Renal cortex interstitium (tissue), 11 donors: Measurements from ENCODE around the gene ETV6. TPM values are rescaled to one million over a fixed set of nuclear protein-coding genes. Genes with fewer than 3 reads are reported as not detected.
A peak's percentile ranks its signal among the peaks of the same experiment; 100 is the strongest.

Source experiments
- DNase-seq, 11 donors: peaks; one replicate each; pipeline ENCODE4 v3.0.0-alpha.2; 2013; ENCODE audit warnings: low read depth in 9 of 11, low spot score in 4 of 11; ENCODE audit errors: extremely low read depth in 1 of 11
- polyA plus RNA-seq, 3 donors: library from polyadenylated mRNA; unstranded; fragments of 120-200 nt; gene quantifications; one replicate each; pipeline ENCODE4 v1.2.1, GENCODE V29; 2013; ENCODE audit not compliant: insufficient read length in 3 of 3

The ETV6 gene
- polyA plus RNA-seq, 3 donors, result 13.5 to 14.1 (median 13.8) TPM

GRCh38 chr12:11877102-11877826 lies 227.8 kb downstream of the ETV6 start:
- no peak for DNase-seq

DNA sequence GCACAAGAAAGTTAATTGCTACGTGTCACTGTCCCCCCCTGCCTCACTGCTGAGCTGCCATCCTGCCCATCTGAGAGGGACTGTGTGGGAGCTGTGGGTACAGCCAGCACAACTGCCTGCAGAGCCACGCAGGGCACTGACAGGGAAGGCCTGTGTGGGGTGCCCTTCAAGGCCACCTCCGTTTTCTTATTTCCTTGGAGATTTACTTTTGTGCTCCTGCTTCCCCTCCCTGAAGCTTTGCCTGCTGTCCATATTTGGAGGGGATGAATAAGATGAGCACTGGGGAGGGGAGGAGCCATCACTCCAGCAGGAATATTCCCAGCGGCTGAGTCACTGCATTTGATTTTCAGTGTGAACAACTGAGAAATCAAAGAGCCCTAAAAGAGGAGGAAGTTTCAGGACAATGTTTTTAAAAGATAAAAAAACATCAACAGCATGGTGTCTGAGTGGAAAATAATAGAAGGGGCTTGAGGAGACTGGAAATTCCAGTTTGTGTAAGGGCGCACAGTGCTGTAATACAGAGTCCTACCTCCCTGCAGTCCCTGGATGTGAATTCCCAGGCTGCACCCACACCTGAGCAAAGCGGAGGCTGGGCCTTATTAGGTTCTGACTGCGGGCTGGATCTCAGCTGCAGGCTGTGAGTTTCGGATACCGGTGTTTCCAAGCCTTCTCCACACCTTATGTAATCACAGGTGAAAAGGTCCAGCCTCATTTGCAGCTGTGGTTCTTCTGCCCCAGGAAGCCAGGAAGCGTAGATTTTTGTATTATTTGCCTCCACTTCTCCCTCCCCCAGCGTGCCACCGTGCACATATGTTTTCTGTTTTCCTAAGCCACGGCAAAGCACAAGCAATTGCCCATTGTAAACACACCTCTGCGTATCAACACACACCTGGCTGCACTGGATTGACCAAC lies 228.7 kb downstream of the ETV6 start:
- DNase-seq, result no peak

DNA sequence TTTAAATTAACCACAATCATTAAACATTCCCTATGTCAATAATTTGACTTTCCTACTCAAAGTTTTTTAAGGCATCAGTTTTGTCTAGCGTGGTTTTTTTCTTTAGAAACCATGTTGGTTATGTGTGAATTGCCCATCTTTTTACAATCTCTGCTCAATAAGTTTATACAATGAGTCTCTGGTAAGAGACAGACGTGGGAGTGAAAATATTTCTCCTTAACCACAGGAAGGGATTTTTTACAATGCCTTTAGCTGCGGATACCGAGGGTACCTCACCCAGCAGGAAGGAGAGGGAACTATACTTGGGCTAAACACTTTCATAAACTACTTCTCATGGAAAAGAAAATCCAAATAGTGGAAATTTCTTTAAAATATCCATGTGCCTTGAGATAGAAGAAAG lies 229.8 kb downstream of the ETV6 start:
- DNase-seq, result no peak

DNA sequence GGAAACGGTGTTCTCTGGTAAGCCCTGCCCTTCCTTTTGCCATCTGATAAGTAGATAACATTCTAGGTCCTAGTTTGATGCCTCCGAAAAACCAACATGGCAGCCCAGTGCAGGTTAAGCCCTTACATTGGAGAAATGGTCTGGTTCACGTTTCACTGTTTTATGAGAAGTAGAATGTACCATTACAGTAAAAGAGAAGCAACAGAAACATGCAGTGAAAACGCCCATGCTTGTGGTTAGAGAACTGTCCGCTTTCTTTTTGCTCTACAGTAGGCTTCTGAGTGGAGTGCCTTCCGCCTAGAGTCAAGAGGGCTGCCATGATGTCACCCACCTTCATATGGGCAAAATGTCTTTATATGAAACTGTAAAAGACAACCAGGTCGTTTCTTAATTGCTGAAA lies 230.9 kb downstream of the ETV6 start:
- no peak for DNase-seq

- DNase-seq, result no peak
These were observed 232.4 kb downstream of the ETV6 start for GRCh38 chr12:11881835-11882234.

GRCh38 chr12:11882301-11883019 lies 233.0 kb downstream of the ETV6 start:
- DNase-seq, result no peak

- DNase-seq, result no peak
These were observed 234.6 kb downstream of the ETV6 start for GRCh38 chr12:11884116-11884515.

DNA sequence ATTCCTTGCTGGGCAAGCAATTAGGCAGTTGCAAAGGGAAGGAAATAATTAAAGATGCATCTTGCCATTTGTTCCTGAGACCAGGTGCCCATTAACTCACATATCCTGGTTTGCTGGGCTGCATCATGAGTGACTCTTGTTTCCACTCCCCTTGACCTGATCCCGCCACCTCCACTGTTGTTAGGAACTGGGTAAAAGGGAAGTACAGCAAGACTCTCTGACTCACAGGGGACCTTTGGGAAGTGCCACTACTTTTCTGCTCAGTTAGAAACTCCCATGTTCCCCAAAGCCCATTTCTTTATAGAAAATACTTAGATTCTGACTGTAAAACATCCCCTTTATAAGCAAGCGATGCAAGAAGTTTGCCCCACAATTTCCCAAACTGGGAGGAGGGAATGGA lies 235.2 kb downstream of the ETV6 start:
- no peak for DNase-seq

DNA sequence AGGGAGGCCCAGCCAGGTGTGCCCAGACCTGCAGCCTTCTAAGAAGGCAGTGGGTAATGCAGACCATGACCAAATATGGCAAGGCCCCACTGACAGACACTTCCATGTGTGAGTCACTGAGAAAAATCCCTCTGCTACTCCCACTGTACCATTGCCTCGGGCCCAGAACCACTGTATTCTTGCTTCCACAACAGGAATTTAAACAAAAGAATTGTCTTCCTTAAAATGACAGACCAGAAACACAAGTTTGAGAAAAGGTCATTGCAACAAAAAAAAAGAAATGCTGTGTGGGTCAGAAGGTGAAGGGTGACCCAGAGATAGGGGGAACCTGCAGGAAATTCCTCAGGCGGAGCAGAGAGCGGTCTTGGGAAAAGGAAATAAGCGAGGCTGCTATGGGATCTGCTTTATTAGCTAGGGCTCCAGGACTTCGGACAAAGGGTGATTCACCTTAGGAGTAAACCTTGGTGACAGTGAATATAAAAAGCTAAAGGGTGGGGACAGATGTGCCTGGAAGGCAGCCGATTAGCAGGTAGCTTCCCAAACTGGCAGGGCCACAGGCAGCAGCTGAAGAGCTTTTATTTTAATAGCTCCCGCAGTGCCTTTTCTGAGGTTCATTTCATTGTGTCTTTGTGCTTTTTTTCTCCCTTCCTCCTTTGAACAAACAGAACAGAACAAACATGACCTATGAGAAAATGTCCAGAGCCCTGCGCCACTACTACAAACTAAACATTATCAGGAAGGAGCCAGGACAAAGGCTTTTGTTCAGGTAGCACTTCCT lies 236.0 kb downstream of the ETV6 start:
- DNase-seq, result no peak

- no peak for DNase-seq
These were observed 236.9 kb downstream of the ETV6 start for GRCh38 chr12:11886339-11886738.

DNA sequence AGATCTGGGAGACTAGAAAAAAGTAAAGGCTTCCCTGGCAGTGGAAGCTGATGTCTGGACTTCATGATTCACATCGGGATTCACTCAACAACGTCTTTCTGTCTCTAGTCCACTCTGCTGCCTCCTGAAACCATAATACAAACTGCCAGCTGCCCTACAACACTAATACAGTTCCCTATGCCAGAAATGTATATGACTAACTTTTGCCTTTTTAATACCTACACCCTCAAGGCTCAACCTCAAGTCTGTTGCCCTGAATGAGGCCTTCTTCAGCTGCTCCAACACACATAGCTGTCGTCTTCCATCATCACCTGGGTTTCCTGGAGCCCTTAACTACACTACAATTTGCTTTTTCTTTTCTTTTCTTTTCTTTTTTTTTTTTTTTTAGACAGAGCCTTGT lies 238.6 kb downstream of the ETV6 start:
- DNase-seq, result no peak

DNA sequence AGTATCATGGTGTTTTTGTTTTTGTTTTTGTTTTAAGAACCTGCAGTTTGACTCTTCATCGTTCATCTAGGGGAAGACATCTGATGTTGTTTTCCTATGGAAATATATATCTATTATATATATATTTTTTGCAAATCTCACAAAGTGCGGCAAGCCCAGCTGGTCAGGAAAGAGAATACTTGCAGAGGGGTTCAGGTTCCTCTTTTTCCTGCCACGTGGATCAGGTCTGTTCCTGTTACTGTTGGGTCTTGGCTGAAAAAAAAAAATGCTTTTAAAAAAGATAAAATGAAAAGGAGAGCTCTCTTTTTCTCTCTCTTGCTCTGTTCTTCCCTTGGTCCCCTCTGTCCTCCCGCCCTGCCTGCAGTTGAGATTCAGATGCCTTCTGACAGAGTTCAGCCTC lies 241.9 kb downstream of the ETV6 start:
- DNase-seq, result no peak

GRCh38 chr12:11891754-11892386 lies 242.4 kb downstream of the ETV6 start:
- DNase-seq, result no peak

DNA sequence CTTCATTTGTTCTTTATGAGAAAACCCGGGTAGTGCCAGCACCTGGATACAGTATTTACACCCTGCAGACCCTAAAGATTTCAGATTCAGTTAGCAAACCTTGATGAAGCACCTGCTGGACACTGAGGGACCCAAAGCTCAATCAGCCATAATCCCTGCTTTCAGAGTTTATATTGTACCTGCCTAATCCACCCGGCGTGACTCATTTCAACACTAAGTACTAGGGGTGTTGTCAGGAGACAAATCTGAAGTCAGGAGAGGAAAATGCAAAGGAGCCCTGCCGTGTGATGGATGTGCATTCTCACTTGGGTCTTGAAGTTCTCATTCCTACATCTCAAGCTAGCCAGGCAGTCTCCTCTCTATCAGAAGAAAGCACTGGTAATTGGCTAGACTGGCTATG lies 244.5 kb downstream of the ETV6 start:
- no peak for DNase-seq

- peak in 1 of 11 donors; percentile 8 for DNase-seq
These were observed 245.4 kb downstream of the ETV6 start for GRCh38 chr12:11894890-11895289.

DNA sequence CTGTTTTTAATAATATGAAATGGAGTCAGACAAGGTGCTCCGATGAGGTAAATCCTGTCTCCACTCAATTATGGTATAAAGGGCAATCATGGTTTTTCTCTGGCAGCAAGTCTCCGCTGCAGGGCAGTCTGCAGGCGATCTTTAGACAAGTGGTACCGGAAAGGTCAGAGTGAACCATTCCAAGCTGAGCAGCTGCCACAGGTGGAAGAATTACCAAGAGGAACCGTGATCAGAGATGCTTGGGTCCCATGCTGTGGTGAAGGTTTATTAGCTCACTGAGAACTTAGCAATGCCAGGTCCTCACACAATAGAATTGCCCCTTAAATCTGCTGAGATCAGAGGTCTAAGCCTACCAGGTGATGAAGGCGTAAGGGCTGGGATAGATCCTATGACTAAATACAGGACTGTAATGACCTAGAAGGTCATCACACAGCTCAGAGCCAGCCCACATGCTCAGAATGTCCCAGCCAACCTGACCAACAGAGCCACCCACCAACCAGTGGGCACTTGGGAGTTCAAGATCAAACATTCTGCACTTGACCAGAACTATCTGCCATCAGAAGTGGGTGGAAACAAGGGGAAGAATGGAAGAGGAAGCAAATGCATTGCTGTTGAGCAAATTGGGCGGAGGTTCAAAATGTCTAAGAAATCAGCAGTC lies 246.1 kb downstream of the ETV6 start:
- DNase-seq, result no peak

DNA sequence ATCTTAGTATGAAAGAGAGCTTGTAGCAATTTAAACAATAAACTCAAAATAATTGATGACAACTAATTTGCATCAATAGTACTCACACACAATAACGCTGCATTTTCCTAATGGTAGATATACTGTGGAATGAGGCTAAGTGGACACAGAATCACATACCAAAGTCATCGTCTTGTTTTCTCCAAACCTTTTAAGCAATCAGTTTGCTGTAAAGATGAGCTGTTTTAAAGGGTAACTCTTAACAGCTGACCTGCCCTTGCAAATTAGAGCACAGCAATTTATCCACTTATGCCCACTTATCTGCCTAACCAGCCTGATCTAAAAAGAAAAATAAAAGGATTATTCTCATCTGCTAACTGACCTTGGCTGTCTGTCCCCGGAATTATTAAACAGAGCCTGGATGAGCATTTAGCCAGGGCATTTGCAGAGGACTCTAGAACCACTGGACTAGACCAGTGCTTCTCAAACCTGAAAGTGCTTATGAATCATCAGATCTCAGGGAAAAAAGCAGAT lies 247.0 kb downstream of the ETV6 start:
- no peak for DNase-seq

DNA sequence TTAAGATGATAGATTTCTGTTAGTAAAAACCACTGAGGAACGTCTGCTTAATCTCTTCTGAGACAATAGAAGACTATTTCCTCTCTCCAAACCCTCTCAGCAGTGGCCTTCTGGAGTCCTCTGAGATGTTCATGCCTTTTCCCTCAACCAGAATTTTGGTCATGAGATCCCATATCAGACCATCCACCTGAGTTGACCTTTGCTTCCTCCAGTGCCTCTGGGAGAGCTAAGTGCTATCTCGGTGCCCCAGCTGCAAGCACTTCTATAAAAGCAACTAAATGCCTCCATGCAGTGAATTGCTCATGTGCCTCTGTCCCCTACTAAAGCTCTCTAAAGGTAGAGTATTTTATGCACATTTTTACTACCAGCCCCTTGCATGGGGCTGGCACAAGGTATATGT lies 248.4 kb downstream of the ETV6 start:
- DNase-seq, result no peak
